ENCODE measurements around the gene PMM2.

DNA sequence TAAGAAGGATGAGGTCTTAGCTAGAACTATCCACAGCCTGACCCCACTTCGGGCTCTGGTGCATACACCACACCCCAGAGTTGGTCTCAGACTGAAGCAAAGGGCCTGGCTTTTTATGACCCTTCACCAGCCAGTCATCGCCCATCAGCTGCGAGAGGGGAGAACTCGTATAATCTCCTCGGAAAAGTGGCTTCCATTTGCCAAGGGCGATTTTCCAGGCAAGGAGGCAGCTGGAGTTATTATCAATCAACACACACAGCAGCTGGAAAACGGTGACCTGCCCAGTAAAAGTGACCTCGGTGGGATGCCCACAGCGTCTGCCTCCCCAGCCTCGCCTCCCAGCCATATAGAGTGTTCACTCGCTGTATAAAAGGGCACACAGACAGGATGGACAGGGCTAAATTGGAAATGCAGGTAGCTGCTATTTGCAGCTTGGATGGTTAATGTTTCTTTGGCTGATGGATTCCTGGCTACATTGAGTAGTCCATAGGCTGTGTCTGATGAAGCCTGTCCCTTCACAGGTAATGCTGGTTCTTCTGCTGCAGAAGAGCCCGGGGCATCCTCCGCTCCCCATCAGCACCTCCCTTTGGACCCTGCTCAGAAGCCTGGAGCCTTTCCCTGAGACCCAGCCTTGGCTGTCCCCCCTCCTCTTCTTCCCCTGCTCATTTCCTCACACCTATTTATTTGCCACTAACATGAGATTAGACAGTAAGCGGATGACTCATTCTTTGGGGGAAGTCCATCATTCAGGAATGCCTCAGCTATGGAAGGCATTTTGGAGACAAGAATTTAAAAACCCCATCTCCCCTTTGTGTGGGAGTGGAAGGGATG lies 45.9 kb upstream of the PMM2 start:
- TF ChIP-seq POLR2AphosphoS5 (IDR thresholded peaks at IDR 0.05; ENCODE audit: borderline replicate concordance, low read depth, low read length), result no peak
- TF ChIP-seq EZH2 (IDR thresholded peaks at IDR 0.05), result no peak

Data from SK-N-MC (cell line).